Right renal pelvis (tissue), 4 donors: Measurements from ENCODE around the gene DCTN1. TPM values are rescaled to one million over a fixed set of nuclear protein-coding genes. Genes with fewer than 3 reads are reported as not detected.
A peak's percentile ranks its signal among the peaks of the same experiment; 100 is the strongest.
"Not testable (repeated sequence)": the region's sequence is repeated elsewhere in the genome, so short reads cannot be mapped to it uniquely, and the experiment has no call there.

ENCODE experiments used
- DNase-seq, 4 donors: peaks; one replicate each; pipeline ENCODE4 v3.0.0-alpha.2; 2013; ENCODE audit warnings: low read depth in 4 of 4, low spot score in 3 of 4, missing footprints in 1 of 4
- polyA plus RNA-seq, 4 donors: library from polyadenylated mRNA; unstranded; fragments of 120-200 nt; gene quantifications; one replicate each; pipeline ENCODE4 v1.2.1, GENCODE V29; 2013; ENCODE audit not compliant: insufficient read length in 4 of 4

The DCTN1 gene
- 100 to 1,000 TPM; 146 to 166 (median 153) TPM for polyA plus RNA-seq

DNA sequence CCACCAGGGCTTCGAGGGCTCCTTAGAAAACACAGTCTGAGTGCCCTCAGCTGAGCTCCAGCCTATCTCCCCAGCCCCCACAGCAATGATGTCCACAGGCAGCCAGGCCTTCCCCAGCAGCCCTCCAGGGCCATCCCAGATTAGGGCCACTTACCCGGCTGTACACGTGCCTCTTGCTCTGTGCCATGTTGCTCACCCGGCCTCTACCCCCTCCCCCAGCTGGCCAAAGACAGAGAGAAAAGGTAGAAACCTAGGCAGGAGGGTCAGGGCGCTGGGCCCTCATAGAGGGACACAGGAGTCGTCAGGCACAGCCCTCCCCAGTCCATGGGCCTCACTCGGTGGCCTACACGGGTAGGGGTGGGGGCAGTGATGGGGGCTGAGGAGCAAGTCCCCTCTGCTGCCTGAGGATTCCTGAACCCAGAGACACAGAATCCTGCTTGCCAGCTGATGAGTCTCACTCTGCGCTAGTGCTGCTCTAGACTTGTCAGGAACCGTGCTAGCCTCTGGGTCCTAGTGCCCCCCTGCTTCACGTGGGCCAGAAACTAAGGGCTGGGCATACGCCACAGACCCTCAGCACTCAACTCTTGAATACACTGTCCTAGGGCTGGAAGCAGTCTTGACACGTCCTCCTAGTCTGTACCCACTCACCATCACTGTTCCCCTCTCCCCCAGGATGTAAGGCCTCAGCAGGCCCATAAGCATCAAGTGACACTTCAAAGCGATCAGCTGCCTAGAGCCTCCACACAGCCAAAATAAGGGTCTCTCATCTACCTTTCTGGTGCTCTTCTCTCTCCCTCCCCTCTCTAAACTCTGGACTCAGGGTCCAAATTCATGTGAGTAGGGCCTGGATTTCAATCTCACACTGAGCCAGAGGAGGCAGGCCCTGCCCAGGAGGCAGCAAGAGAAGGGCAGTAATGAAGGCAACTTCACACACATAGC is at the start of gene DCTN1:
Gene DCTN1, minus strand, starts transcription at position 461 of the 939 bp plus-strand sequence. Its CDS starts 274 bp downstream, at position 187.
- DNase-seq, result peak in 3 of 4 donors; percentile 36 to 48 (median 43)

DNA sequence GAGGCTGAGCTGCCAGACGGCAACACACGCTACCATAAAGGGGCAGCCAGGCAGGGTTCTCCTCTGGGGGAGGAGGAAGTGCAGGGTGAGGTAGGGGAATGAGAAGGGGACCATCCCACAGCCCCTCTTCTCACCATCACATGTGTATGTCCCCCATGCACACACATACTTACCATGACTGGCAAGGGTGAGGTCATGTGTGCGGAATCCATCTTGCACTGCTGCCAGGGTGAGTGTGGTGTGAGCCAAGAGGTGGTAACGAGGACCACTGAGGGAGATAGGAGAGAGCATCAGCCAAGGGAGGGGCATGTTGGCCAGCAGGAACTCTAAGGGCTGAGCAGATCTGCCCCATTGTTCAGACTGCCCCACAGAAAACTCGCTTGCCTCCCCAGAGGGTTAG is 48.6 kb upstream of the DCTN1 start:
- no peak for DNase-seq

DNA sequence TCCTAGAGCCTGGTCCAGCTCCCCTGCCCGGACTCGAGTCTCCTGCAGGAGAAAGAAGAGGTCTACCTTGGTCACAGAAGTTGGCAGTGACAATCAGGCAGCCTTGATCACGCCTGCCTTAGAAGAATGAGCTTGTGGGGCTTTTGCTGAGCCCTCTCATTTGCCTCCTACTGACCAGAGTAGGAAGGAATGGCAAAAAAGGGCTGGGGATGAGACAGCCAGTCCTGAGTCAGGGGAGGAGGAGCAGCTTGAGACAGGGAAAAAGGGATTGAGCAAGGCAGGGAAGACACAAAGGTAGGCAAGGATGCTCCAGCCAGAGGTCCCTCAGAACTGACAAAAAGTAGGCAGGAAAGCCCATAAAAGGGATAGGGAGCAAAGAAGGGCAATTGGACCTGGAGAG is 47.4 kb upstream of the DCTN1 start:
- no peak for DNase-seq

DNA sequence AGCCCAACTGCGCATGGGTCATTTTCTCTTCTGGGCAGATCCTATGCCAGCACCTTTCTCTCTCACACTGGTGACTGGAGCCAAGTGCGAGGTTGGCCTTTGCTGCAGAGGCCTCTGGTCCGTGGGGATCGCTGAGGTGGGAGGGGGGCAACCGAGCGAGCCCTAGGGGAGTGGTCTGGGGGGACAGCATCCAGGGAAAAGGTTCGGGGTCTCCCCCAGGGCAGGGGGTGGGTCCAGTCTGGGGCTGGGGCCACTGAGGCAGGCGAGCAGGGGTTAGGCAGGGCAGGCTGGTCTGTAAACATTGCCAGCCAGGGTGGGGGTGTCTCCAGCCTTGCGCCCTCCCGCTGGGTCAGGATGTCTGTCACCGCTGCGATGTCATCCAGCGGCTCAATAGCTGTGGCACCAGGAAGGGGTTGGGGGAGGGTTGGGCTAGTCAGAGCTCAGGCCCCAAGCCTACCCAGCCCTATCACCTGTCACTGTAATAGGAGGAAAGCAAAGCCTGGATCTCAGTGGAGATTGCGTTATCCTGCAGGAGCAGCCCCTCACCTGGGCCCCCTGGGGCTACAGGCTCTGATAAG is 46.2 kb upstream of the DCTN1 start:
- no peak for DNase-seq

GRCh38 chr2:74425523-74425922 is 45.4 kb upstream of the DCTN1 start:
- DNase-seq, result no peak

DNA sequence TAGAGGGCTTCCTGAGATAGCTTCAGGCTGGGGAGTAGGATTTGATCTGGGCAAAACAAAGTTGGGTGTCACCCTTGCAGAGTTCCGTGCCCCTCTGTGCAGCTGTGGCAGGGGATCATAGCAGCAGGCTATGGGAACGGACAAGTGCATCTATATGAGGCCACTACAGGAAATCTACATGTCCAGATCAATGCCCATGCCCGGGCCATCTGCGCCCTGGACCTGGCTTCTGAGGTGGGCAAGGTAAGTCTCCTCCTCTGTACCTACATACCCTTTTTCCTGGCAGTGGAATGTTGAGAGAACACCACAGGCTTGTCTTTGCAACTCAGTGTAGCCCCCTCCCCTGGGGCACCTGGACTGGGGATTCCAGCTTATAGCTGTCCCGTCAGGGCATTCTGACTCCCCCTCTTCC is 44.9 kb upstream of the DCTN1 start:
- no peak for DNase-seq

DNA sequence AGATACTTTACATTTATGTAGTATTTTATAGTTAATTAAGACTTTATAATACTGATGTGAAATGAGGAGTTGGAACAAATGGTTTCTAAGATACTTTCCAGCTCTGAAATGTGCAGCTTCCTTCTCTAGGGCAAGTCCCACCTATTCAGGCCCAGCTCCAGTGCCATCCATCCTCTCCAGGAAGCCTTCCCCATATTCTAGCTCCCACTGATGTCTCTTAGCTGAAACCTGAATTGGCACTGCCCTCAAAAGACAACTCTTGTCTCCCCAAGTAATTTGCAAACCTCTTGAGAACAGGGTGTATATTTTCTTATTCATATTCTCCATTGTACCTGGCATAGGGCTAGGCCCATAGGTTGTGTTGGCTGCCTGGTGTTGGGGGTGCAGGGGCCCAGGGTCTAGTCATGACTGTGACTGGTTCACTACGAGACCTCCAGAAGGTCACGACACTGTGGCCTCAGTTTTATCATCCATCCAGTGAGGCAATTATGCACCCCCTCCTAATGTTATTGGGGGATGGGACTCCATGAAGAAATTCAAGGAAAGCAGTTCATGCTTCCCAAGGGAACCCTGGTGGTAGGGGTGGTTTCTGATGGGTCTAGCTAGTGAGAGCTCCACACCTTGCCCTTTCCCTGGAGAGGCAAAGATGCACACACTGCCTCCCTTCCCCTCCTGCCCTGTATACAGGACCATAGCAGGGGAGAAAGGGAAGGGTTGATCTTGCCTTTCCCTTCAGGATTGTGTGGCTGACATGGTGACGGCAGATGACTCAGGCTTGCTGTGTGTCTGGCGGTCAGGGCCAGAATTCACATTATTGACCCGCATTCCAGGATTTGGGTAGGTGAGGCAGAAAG is 44.3 kb upstream of the DCTN1 start:
- no peak for DNase-seq

DNA sequence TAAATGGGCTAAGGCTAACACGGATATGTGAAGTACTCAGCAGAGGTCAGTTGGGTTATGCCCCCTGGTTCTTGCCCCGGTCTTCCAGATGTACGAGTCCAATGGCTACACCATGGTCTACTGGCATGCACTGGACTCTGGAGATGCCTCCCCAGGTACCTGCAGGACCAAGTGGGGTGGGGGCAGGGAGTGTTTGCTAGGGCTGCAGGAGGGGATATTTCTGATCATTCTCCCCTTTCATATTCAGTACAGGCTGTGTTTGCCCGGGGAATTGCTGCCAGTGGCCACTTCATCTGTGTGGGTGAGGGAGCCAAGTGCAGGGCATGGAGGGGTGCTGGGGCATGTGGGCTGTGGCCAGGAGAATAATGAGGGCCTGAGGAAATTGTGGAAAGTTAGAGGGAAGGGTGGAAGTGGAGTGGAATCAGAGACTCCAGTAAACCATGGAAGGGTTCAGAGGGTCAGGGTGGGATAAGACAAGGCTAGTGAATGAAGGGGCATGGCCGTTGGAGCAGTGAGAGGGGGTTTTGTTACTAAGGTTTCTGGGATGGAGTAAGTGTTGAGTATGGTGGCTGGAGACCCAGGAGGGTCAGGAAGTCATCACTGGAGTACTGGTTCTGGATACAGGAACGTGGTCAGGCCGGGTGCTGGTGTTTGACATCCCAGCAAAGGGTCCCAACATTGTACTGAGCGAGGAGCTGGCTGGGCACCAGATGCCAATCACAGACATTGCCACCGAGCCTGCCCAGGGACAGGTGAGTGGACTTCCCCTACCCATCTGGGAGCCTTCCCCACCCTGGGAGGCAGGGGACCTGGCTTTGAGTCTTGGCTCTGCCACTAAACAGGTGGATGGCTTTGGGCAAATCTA is 43.4 kb upstream of the DCTN1 start:
- no peak for DNase-seq

- peak in 3 of 4 donors; percentile 71 to 81 (median 74) for DNase-seq
Observed at GRCh38 chr2:74421221-74421870, 41.2 kb upstream of the DCTN1 start, which contains the start of the genes C2orf81 and WDR54. Gene C2orf81 (minus strand): TSS chr2:74421619. CDS start chr2:74421560, 59 bp downstream. Gene WDR54 (plus strand): TSS chr2:74421730. CDS start chr2:74422154, 424 bp downstream.

DNA sequence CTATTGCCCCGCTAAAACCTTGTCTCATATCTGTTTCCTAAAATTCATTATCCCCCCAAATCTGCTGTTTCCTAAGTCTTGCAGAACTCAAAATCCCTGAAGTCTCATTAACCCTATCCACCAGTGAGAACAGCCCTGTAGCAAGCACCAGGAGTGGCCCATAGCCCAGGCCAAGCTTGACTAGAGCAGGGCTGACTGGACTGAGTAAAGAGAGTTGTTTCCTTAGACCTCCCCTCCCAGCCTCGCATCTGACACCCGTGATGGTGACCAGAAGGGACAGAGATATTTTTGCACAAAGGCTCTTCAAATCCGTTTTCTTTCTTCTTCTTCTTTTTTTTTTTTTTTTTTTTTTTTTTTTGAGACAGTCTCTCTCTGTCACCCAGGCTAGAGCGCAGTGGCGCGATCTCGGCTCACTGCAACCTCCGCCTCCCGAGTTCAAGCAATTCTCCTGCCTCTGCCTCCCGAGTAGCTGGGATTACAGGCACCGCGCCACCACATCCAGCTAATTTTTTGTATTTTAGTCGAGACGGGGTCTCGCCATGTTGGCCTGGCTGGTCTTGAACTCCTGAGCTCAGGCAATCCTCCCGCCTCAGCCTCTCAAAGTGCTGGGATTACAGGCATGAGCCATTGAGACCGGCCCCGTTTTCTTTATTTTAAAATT is 40.5 kb upstream of the DCTN1 start:
- not testable (repeated sequence) for DNase-seq

DNA sequence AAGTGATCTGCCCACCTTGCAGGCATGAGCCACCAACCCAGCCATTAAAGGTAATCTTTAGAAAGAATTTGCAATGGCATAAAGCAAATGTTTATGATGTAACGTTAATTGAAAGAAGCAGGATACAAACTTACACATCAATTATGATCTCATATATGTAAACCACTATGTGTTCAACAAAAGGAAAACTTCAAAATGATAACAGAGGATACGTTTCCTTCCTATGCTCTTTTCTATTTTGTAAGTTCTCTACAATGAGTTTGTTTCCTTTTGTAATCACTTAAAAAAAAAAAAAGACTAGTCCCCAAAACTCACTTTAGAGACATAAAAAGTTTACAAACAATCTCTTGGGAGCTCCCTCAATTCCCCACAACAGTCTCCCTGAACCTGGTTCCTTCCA is 39.9 kb upstream of the DCTN1 start:
- no peak for DNase-seq

DNA sequence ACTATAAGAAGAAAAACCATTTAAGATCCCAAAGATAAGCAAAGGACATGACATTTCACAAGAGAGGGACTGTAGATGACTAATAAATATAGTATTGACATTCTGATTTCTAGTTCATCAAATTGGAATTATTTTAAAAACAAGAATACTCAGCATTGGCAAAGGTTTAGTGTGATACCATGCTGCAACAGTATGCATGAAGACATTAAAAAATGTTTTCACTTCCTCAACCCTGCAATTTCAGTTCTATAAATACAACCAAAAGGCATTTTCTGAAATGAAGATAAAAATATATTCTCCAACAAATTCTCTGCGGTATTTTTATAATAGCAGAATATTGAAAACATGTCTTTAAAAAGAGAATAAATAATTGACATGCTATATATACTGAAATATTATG is 39.2 kb upstream of the DCTN1 start:
- no peak for DNase-seq

- no peak for DNase-seq
Observed at GRCh38 chr2:74418312-74418711, 38.2 kb upstream of the DCTN1 start.

GRCh38 chr2:74417763-74418162 is 37.7 kb upstream of the DCTN1 start:
- DNase-seq, result no peak

- no peak for DNase-seq
Observed at GRCh38 chr2:74417197-74417596, 37.1 kb upstream of the DCTN1 start.

GRCh38 chr2:74416778-74417177 is 36.7 kb upstream of the DCTN1 start:
- no peak for DNase-seq

DNA sequence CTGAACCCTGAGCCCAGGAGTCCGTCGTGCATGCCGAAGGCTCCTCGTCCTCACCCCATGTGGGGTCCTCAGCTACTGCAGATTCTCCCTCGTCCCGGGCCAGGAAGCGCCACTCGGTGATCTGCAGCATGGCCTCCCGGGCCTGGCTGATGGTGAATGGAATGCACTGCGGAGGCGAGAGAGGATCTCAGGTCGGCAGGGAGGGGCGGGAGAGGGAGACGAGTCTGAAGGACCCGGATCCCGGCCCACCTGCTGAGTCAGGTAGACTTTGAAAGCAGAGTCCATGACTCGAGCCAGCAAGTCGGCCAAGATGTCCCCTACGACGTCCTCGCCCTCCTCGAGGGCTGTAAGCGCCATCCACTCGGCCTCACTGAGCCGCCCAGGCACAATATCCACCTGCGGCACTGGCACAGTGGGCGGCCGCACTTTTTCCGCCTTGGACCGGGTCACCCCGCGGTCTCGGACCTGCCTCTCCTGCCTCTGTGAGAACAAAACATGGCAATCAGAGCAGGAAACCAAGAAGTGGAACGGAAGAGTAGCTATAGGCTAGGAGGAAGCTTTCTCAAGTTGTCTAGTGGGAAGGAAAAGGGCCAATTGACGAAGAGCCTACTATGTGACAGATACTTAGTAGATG is 35.8 kb upstream of the DCTN1 start:
- DNase-seq, result no peak
